HepG2 (cell line): ENCODE data around the gene DLX6. TPM values are rescaled to one million over a fixed set of nuclear protein-coding genes. Genes with fewer than 3 reads are reported as not detected.

ENCODE experiments used
- ASH2L ChIP-seq: fragments of 300-600, 200-600 bp; sonication (generic); IDR thresholded peaks from 2 replicates; pipeline ENCODE4 v1.7.0; 2017; ENCODE audit warnings: low read depth, mild to moderate bottlenecking, moderate library complexity, mixed read lengths, low read length; ENCODE audit not compliant: insufficient read length
- E2F1 ChIP-seq: sonication (generic); formaldehyde crosslinking; IDR thresholded peaks from 2 replicates; pipeline ENCODE4 v1.5.0; 2020; ENCODE audit warnings: missing genetic modification reagents
- EP300 ChIP-seq, 3 experiments: sonication (generic) in 1 of 3; formaldehyde crosslinking in 1 of 3; IDR thresholded peaks; 2 replicates each; pipeline versions ENCODE4 v1.5.1 to v1.6.1; 2011 to 2020; ENCODE audit warnings: low read depth in 2 of 3, low read length in 2 of 3, borderline replicate concordance in 1 of 3, improper control_type of control experiment in 1 of 3, mild to moderate bottlenecking in 1 of 3, missing genetic modification reagents in 1 of 3, moderate library complexity in 1 of 3
- FOXP1 ChIP-seq, 2 experiments: fragments of 450-650 bp in 1 of 2; IDR thresholded peaks; 2 replicates each; pipeline ENCODE4 v1.6.1; 2017 to 2018; ENCODE audit warnings: antibody characterized with exemption in 1 of 2
- FUBP1 ChIP-seq: sonication (generic); formaldehyde crosslinking; IDR thresholded peaks from 2 replicates; pipeline ENCODE4 v1.5.1; 2020; ENCODE audit warnings: missing genetic modification reagents, mild to moderate bottlenecking, borderline replicate concordance
- HBP1 ChIP-seq: IDR thresholded peaks from 2 replicates; pipeline ENCODE4 v1.6.1; 2016; ENCODE audit warnings: low read depth, control low read depth
- NFE2 ChIP-seq: sonication (generic); formaldehyde crosslinking; IDR thresholded peaks from 2 replicates; pipeline ENCODE4 v1.4.0; 2020; ENCODE audit warnings: missing genetic modification reagents
- PPARG ChIP-seq: conservative IDR thresholded peaks from 2 replicates; pipeline ENCODE4 v1.6.1; 2016; ENCODE audit warnings: missing biosample characterization, missing genetic modification reagents
- RFX3 ChIP-seq: IDR thresholded peaks from 2 replicates; pipeline ENCODE4 v1.6.1; 2016; ENCODE audit warnings: missing biosample characterization, missing genetic modification reagents
- SALL1 ChIP-seq: sonication (generic); formaldehyde crosslinking; IDR thresholded peaks from 2 replicates; pipeline ENCODE4 v1.8.0; 2022; ENCODE audit warnings: mild to moderate bottlenecking, missing genetic modification reagents
- SIX1 ChIP-seq: sonication (generic); formaldehyde crosslinking; IDR thresholded peaks from 2 replicates; pipeline ENCODE4 v1.4.0; 2020; ENCODE audit warnings: missing genetic modification reagents, borderline replicate concordance
- STAT5B ChIP-seq: sonication (generic); formaldehyde crosslinking; IDR thresholded peaks from 2 replicates; pipeline ENCODE4 v1.4.0; 2020; ENCODE audit warnings: missing genetic modification reagents
- TOE1 ChIP-seq: sonication (generic); formaldehyde crosslinking; IDR thresholded peaks from 2 replicates; pipeline ENCODE4 v1.4.0; 2020; ENCODE audit warnings: mild to moderate bottlenecking, missing genetic modification reagents
- TSC22D2 ChIP-seq: sonication (generic); formaldehyde crosslinking; IDR thresholded peaks from 2 replicates; pipeline ENCODE4 v1.5.1; 2020; ENCODE audit warnings: missing genetic modification reagents, mild to moderate bottlenecking, borderline replicate concordance
- ZBTB14 ChIP-seq: sonication (generic); formaldehyde crosslinking; IDR thresholded peaks from 2 replicates; pipeline ENCODE4 v1.4.0; 2020; ENCODE audit warnings: missing genetic modification reagents
- ZMAT5 ChIP-seq: sonication (generic); formaldehyde crosslinking; IDR thresholded peaks from 2 replicates; pipeline ENCODE4 v1.5.0; 2020; ENCODE audit warnings: mild to moderate bottlenecking, low read depth, missing genetic modification reagents, borderline replicate concordance
- ZNF264 ChIP-seq: sonication (generic); formaldehyde crosslinking; IDR thresholded peaks from 2 replicates; pipeline ENCODE4 v1.4.0; 2020; ENCODE audit warnings: missing genetic modification reagents
- ZNF275 ChIP-seq: sonication (generic); formaldehyde crosslinking; IDR thresholded peaks from 2 replicates; pipeline ENCODE4 v1.8.0; 2022; ENCODE audit warnings: missing genetic modification reagents, mild to moderate bottlenecking, inconsistent platforms, borderline replicate concordance
- ZNF552 ChIP-seq: sonication (generic); formaldehyde crosslinking; IDR thresholded peaks from 2 replicates; pipeline ENCODE4 v1.9.0; 2022; ENCODE audit warnings: missing genetic modification reagents, mild to moderate bottlenecking, borderline replicate concordance
- ZNF776 ChIP-seq: sonication (generic); formaldehyde crosslinking; IDR thresholded peaks from 2 replicates; pipeline ENCODE4 v1.4.0; 2020; ENCODE audit warnings: mild to moderate bottlenecking, missing genetic modification reagents
- ZNF784 ChIP-seq: sonication (generic); formaldehyde crosslinking; IDR thresholded peaks from 2 replicates; pipeline ENCODE4 v1.5.1; 2020; ENCODE audit warnings: missing genetic modification reagents, mild to moderate bottlenecking, borderline replicate concordance
- ZSCAN12 ChIP-seq: sonication (generic); formaldehyde crosslinking; IDR thresholded peaks from 2 replicates; pipeline ENCODE4 v1.9.0; 2021; ENCODE audit warnings: mild to moderate bottlenecking, missing genetic modification reagents
- polyA plus RNA-seq, 8 experiments: library from polyadenylated mRNA; depleted of rRNA in 3 of 8; stranded (reverse) in 7 of 8; unstranded in 1 of 8; fragments of >200 nt; fragmentation: Illumina TruSeq in 4 of 8; extraction: Trizol in 4 of 8; gene quantifications; 2 replicates each; pipeline versions ENCODE4 v1.2.1 to v1.2.3, GENCODE V29; 2011 to 2016; ENCODE audit warnings: low read depth in 4 of 8, missing spikeins in 1 of 8, mixed read lengths in 1 of 8; ENCODE audit not compliant: insufficient read depth in 1 of 8
- total RNA-seq, 5 experiments: library from RNA; depleted of rRNA; stranded (reverse); fragments of >200 nt; fragmentation: Illumina TruSeq; extraction: Trizol; gene quantifications; 2 replicates each; pipeline ENCODE4 v1.2.3, GENCODE V29; 2016; ENCODE audit warnings: low read depth in 1 of 5

Gene DLX6
- total and polyA plus RNA-seq, 2 of the 13 experiments (the other 11 are each of a cell fraction or from before 2014, with no cell fraction given) = 3.5 to 5.5 TPM

- TF ChIP-seq ZNF784 = no peak
- no peak for TF ChIP-seq HBP1 (CRISPR knock-in tag)
- TF ChIP-seq ZSCAN12 (CRISPR knock-in tag) = no peak
- no peak for TF ChIP-seq ZNF552 (CRISPR knock-in tag)
- TF ChIP-seq PPARG (CRISPR knock-in tag) = peak; percentile 100
- TF ChIP-seq SIX1 (CRISPR knock-in tag) = peak; percentile 77; the same call in 1 of the 2 replicates
- peak; percentile 91 for TF ChIP-seq SALL1 (CRISPR knock-in tag)
- peak; percentile 75 to 95; a peak in 3 of 4 replicates for TF ChIP-seq EP300 (IDR thresholded peaks at IDR 0.05; ENCODE audit: low read depth in 2 of 2, low read length in 2 of 2)
- TF ChIP-seq EP300 (CRISPR knock-in tag; IDR thresholded peaks at IDR 0.05; ENCODE audit: borderline replicate concordance) = peak; percentile 75
- no peak for TF ChIP-seq FUBP1 (CRISPR knock-in tag)
- TF ChIP-seq STAT5B (CRISPR knock-in tag) = no peak
- TF ChIP-seq ZNF275 (CRISPR knock-in tag) = no peak; the same call in 1 of the 2 replicates
- TF ChIP-seq TSC22D2 = no peak
- TF ChIP-seq ZNF264 (CRISPR knock-in tag) = peak; percentile 15; the same call in 1 of the 2 replicates
- no peak for TF ChIP-seq E2F1 (CRISPR knock-in tag)
- TF ChIP-seq RFX3 (CRISPR knock-in tag) = no peak
- no peak for TF ChIP-seq ZBTB14 (CRISPR knock-in tag)
- peak; percentile 92 for TF ChIP-seq ASH2L
- TF ChIP-seq ZNF776 (CRISPR knock-in tag) = no peak
- TF ChIP-seq TOE1 = no peak
- no peak for TF ChIP-seq NFE2 (CRISPR knock-in tag)
- TF ChIP-seq ZMAT5 (CRISPR knock-in tag) = no peak
- TF ChIP-seq FOXP1 (IDR thresholded peaks at IDR 0.05) = no peak
- peak; percentile 81 for TF ChIP-seq FOXP1 (CRISPR knock-in tag; IDR thresholded peaks at IDR 0.05)
These were observed 34.6 kb upstream of the DLX6 start (continued) for GRCh38 chr7:96970739-96971138.
